ENCODE measurements around the gene ADSS1.

DNA sequence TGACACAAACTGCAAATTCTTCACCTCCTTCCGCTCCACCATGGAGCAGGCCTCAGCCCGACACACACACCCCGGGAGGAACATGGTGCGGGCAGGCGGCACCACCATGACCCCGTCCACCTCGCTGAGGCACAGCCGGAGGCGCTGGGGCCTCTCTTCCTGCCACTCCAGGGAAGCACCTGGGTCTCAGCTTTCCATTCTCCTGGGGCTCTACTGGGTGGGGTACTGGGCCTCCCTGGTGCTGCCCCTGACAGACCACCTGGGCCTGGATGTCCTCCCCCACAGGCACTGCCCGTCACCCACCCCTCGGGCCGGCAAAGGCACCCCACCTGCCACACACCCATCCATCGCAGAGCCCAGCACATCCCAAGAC lies 61.7 kb downstream of the ADSS1 start:
- TF ChIP-seq, protein P1, sequence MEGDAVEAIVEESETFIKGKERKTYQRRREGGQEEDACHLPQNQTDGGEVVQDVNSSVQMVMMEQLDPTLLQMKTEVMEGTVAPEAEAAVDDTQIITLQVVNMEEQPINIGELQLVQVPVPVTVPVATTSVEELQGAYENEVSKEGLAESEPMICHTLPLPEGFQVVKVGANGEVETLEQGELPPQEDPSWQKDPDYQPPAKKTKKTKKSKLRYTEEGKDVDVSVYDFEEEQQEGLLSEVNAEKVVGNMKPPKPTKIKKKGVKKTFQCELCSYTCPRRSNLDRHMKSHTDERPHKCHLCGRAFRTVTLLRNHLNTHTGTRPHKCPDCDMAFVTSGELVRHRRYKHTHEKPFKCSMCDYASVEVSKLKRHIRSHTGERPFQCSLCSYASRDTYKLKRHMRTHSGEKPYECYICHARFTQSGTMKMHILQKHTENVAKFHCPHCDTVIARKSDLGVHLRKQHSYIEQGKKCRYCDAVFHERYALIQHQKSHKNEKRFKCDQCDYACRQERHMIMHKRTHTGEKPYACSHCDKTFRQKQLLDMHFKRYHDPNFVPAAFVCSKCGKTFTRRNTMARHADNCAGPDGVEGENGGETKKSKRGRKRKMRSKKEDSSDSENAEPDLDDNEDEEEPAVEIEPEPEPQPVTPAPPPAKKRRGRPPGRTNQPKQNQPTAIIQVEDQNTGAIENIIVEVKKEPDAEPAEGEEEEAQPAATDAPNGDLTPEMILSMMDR (IDR thresholded peaks at IDR 0.05) = no peak
- TF ChIP-seq ZFX (IDR thresholded peaks at IDR 0.05; ENCODE audit: borderline replicate concordance) = no peak
